T-helper 2 cell (primary cell): ENCODE measurements around the gene MUC20.
"Not testable (repeated sequence)": the region's sequence is repeated elsewhere in the genome, so short reads cannot be mapped to it uniquely, and the experiment has no call there.

Source experiments
- DNase-seq, 5 experiments: peaks; one replicate each; pipeline versions ENCODE4 v3.0.0 to v3.0.0-alpha.2; 2012 to 2022

The MUC20 gene

GRCh38 chr3:195731356-195731905, 10.7 kb downstream of the MUC20 start:
- no peak for DNase-seq

- no peak for DNase-seq
Measured at GRCh38 chr3:195732940-195733339, 12.2 kb downstream of the MUC20 start.

DNA sequence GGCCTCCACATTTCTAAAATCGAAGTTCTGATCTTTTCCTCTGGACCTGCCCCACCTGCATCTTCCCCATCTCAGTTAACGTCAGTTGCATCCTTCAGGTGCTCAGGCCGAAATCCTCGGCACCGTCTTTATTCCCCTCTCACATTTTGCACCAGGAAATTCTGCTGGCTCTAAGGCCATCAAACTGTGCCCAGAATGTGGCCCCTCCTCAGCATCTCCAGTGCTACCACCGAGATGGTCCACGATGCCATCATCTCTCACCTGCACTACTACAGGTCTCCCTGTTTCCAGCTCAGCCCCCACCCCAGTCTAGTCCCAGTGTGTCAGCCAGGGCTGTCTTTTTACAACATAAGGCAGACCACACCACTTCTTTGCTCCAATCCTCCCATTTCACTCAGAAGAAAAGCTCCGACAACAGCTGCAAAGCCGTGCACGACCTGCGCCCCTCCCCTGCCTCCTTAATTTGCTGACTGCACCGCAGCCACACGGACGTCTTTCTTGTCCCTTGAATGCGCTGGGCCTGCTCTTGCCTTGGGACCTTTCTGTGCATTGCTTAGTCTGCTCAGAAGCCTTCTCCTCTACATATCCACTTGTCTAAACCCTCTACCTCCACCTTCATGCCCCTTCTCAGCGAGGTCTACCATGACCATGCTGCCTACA, 14.4 kb downstream of the MUC20 start:
- no peak for DNase-seq

DNA sequence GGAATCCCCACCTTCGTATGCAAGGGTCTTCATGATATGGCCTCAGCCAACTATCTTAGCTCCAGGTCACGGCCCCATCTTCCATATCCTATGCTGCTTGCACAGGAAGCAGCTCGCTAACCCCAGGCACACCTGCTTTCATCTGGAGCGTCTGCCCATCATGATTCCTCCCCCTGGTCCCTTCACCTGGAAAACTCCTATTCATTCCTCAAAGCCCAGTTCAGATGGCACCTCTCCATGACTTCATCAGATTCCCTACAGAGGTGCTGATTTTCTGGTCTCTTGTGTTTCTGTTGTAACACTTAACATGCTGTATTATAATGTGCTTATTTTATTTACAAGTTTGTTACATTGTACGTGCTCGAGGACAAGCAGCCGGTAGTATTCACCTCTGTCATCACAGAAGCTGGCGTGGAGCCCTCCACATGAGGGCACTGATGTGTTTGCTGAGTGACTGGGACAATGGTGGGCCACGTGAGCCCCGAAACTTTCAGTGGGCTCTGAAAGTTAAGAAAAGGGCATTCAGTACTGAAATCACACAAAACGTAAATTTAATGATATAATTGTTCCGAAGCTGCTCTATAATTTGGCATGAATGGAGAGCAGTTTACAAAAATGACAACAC, 16.2 kb downstream of the MUC20 start:
- DNase-seq: no peak

- not testable (repeated sequence) for DNase-seq
Measured at GRCh38 chr3:195737782-195738181, 17.0 kb downstream of the MUC20 start.

DNA sequence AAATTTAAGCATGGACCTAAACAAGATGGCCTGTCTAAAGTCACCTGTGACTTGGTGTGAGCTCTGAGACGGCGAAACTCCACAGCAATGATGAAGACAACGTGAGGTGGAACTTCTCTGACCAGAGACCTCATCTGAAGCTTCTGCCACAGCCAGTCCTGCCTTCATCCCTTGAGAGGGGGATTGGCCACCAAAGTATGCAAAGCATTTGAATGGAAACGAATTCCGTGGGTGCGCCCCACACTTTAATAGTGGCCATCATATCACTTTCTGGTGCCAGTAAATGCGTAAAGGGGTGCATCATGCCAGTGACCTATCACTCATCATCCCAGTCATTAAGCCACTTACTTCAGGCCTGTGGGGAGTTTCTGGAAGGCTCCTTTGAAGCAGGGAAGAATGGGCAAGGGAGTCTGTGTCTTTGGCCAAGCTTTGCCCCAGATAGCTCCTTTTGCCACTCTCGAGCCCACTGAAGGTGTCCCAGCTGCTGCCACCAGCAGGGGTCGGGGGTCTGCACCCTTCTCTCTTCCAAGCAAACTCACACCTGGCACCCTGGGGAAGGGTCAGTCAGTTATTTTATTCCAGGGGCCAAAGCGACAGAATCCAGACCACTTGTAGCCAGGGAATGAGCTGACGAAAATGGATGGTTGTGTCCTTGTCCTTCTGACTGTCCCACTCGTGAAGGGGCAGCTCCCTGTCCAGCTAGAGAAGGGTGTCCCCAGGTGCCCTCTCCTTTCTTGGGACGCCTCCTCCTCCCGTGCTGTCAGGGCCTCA, 17.7 kb downstream of the MUC20 start:
- DNase-seq: no peak

DNA sequence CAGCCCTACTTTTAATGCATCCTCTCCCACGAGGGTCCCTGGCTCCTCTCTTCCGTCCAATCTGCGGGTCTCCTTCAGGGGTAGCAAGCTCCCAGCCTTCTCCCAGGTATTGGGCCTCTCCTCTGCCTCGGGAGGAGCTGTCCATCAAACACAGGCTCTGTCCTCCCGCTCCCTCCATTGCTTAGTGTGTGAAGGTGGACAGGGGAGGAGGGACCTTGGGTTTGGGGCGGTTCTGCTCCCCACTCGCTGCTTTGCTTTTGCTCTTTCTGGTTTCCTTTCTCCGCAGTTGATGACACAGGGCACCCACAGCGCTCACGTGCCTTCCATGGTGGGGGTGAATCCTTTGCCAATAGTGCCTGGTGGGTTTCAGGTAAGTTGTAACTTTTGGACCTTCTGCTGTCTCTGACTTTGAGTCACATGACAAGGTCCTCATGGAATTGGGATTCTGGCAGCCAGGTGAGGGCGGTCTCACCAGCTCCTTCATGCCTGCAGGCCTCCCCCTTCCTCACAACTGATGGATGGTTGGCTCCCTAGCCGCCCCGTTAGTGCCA, 18.9 kb downstream of the MUC20 start:
- DNase-seq: no peak

DNA sequence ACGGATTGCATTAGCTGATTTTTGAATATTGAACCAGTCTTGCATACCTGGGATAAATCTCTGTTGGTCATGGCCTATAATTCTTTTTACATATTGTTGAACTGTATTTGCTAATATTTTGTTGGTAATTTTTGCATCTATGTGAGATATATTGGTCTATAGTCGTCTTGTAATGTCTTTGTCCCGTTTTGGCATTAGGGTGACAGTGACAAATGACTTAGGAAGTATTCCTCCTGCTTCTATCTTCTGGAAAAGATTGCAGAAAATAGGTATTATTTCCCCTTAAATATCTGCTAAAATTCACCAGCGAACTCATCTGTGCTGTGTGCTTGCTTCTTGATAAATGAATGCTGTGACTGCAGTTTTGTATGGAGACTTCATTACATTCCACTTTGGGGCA, 23.7 kb downstream of the MUC20 start:
- DNase-seq: no peak

DNA sequence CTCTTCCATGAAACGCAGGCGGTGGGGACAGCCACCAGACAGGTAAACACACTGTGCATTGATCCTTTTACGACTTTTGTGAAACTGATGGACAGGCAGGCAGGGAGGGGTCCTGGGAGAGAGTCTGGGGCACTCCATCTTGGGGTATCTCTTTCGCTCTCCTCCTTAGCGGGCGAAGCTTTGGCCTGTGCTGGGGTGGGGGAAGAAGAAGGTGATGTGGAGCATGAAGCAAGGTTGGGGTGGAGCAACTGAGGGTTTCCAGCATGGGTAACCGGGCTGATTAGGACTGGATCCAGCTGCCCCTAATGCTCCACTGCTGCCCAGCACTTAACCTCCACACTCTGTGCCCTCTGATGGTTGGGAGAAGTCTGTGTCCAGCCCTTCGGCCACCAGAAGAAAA, 25.6 kb downstream of the MUC20 start:
- no peak for DNase-seq

GRCh38 chr3:195746751-195747150, 26.0 kb downstream of the MUC20 start:
- no peak for DNase-seq

GRCh38 chr3:195748661-195749060, 27.9 kb downstream of the MUC20 start:
- DNase-seq: no peak

- DNase-seq: not testable (repeated sequence)
Measured at GRCh38 chr3:195749101-195749500, 28.3 kb downstream of the MUC20 start.

DNA sequence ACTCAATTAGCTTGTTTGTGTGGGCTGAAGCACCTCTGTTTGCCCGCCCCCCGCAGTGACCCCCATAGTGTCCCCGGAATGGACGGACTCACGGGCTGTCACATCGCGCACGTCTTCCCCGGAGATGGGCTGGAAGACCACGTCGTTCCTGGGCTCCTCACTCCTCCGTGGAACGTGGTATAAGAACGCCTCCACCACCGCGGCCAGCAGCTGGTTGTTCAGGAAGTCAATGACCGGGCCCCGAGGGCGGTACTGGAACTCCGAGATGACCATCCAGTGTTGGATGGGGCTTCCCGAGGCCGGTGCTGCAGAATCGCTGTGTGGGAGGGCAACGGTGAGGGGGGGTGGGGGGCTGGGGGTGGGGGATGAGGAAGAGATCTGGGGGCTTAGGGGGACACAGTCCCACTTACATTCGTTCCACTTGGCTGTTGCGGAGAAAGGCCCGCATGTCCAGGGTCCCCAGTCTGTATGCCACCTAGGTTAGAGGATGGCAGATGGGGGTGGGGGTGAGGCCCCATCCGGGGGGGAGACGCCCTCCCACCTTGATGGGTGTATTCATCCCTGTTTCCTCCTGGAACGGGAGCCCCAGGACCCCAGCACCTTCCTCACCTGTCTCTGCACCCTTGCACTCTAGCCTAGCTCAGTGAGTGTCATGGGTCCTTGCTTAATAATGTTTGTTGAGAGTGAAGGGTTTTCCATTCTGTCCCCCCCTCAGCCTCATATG, 30.2 kb downstream of the MUC20 start:
- DNase-seq: no peak

DNA sequence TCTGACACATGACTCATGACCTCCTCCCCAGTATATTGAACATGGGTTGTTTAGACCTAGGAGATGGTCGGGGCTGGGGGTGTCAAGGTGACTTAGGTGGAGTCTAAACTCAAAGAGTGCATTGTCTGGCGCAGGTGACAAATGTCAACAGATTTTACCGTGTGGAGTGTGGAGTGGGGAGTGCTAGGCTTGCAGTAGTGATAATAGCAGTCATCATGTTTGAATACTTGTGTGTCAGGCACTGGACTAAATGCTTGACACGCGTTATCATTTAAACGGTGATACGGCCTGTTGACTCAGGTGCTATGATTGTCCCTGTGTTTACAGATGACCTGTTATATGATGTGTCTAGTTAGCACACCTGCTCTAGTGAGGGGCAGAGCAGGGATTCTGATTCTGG, 30.8 kb downstream of the MUC20 start:
- no peak for DNase-seq

DNA sequence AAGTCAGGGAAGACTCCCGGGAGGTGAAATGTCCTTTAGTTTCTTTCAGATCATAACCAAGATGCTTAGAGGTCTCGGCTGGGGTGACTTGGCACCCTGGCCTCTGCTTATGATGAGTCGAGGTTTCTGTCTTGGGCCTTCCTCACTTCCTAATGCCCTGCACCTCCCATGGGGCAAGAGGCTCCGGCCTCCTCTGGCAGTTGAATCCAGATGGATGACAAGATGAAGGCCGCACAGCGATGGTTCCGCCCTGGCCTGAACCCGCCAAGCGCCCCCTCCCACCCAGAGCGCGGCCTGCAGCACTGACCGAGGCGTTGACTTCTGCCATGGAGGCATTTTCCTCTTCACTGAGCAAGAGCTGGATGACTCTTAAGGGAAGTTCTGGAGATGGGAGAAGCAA, 31.3 kb downstream of the MUC20 start:
- DNase-seq: no peak

DNA sequence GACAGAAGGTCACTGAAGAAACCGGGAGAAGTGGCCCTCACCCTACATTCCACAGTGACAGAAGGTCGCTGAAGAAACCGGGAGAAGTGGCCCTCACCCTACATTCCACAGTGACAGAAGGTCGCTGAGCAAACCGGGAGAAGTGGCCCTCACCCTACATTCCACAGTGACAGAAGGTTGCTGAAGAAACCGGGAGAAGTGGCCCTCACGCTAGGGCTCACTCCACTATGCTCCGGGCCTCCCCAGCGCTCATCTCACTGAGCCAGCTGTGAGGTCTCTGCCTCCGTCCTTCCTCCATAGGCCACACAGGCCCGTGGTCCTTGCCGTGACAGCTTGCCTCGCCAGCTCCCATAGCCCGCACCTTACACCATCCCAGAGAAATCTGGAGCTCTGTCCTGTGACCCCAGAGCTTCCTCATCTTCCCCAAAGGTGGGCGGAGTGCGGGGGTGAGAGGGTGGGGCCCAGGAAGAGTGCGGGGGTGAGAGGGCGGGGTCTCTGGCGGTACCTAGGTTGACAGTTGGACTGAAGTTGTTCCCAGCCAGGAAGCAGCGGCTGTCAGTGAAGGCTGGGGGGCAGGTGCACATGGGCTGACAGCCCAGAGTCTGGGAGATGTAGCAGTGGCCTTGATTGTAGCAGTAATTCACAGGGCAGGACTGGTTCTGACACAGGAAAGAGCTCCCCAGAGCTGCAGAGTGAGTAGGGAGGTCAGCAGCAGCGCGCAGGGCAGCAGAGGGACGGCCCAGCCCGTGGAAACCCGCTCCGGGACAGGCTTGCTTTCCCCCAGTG, 32.0 kb downstream of the MUC20 start:
- DNase-seq: no peak

DNA sequence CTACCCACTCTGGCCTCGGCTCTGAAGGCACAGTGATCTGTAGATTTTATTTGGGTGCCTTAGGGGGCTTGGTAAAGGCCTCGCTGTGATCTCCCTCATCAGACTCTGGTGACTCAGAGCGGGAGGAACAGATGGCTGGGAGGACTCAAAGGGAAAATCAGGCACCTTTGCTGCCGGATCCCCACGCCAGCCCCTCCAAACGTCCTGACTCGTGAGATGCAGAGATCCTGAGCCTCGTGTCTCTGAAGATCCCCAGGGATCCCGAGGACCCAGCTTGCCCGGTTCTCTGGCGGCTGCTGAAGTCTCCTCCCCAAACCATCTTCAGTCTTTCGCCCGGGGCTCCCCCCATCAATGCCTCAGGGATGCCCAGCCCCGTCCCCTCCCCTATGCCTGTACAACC, 32.8 kb downstream of the MUC20 start:
- no peak for DNase-seq

DNA sequence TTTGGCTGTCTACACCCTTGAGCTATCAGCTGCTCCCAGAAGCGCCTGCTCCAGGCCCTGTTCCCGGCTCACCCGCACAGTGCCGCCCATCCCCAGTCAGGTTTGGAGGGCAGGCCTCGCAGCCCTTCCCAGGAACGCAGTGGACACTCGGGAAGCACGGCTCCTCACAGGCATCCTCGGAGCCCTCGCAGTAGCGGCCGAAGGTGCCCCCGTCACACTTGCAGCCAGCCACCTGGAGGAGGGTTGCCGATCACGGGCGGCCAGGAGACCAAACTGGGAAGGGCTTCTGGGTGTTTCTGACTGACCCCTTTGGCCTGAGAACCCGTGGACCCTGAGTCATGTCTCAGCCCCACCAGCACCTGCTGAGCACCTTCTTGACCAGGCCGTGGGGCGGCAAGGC, 33.4 kb downstream of the MUC20 start:
- DNase-seq: no peak

- DNase-seq: no peak
Measured at GRCh38 chr3:195754906-195755305, 34.1 kb downstream of the MUC20 start.

DNA sequence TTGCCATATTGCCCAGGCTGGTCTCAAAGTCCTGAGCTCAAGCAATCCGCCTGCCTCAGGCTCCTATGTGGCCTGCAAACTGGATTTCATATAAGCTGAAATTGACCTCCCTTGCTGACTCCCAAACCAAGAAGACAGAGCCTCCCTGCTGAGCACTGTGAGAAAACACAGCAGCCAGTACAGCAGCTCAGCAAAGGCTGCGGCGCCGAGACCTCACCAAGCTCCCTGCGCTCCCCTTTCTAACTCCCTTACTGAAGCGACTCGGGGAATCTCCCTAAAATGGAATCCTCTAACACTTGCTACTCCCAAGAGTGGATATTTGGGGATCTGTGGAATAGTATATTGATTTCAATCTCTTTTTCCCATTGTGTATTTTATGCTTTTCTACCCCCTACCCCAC, 34.6 kb downstream of the MUC20 start:
- DNase-seq: no peak

- peak in 2 of 5 experiments; percentile 18 to 51 for DNase-seq
Measured at GRCh38 chr3:195755791-195756676, 35.3 kb downstream of the MUC20 start.
